ENCODE results near the gene ZNF439. TPM values are rescaled to one million over a fixed set of nuclear protein-coding genes. Genes with fewer than 3 reads are reported as not detected.
"Not testable (repeated sequence)": the region's sequence is repeated elsewhere in the genome, so short reads cannot be mapped to it uniquely, and the experiment has no call there.

The ZNF439 gene
- total RNA-seq, 1 experiment from 2014 or later, result not detected

- DNase-seq (ENCODE audit: low spot score), result no peak
Measured at GRCh38 chr19:11868188-11868587, 19.7 kb downstream of the ZNF439 start.

DNA sequence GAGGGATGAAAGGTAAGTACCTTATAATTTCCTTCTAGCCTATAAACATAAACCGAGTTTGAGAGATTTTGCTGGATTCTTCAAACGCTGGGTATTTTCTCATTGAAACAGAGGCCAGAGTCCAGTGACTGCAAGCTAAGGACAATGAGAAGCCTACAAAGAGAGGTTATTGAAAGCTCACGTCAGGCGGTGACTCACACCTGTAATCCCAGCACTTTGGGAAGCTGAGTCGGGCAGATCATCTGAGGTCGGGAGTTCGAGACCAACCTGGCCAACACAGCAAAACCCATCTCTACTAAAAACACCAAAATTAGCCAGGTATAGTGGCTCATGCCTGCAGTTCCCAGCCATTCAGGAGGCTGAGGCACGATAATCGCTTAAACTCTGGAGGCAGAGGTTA is 24.1 kb downstream of the ZNF439 start:
- DNase-seq (ENCODE audit: low spot score), result no peak

DNA sequence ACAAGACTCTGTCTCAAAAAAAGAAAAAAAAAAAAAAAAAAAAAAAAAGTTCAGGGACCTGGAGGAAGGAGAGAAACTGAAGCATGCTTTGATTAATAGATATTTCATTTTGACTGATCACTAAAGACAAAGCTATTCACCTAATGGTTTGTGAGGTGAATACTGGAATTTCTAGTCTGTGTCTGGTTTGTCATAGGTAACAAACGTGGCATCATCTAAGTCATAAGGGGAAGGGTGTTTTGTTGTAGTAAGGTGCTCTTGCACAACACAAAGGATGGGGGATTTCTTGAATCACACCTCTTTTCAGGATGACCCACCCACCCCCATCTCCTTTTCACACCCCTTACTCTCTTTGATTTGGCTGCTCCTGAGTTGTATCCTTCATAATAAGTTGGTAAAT is 25.2 kb downstream of the ZNF439 start:
- DNase-seq (ENCODE audit: low spot score), result no peak

- not testable (repeated sequence) for DNase-seq (ENCODE audit: low spot score)
Measured at GRCh38 chr19:11879687-11880266, 31.3 kb downstream of the ZNF439 start.

- no peak for DNase-seq (ENCODE audit: low spot score)
Measured at GRCh38 chr19:11880598-11880997, 32.1 kb downstream of the ZNF439 start.

DNA sequence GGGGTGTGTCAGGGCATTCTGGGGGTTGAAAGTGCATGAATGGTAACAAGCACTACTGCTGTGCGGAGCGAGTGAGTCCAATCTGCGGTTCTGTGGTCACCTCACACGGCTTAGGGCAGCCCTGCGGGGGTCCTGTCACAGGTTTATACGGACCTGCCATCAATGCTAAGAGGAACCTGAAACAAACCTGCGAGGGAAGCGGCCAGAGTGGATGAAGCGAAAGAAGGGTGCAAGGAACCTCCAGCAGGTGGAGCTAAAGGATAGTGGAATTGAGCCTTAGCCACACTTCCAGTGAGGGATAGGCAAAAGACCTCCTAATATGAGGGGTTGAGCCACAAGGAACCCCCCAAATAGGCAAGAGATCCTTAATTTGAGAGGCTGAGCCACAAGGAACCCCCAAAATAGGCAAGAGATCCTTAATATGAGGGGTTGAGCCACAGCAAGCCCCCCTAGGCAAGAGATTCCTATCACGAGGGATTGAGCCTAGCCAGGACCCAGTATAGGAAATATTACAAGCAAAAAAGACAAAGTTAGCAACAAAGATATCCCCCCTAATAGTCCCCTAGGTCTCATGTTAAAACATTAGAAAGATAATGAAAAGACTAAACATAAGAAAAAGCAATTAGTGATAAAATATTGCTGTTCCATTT is 32.8 kb downstream of the ZNF439 start:
- DNase-seq (ENCODE audit: low spot score), result peak; percentile 79

GRCh38 chr19:11882606-11883005 is 34.1 kb downstream of the ZNF439 start:
- no peak for DNase-seq (ENCODE audit: low spot score)

GRCh38 chr19:11887234-11887610 is 38.7 kb downstream of the ZNF439 start:
- no peak for DNase-seq (ENCODE audit: low spot score)

GRCh38 chr19:11887611-11888531 is 39.3 kb downstream of the ZNF439 start, which contains the start of gene ZNF69:
Gene ZNF69, plus strand, starts transcription at chr19:11887782. Its CDS starts 142 bp downstream, at chr19:11887924.
- peak; percentile 85 for DNase-seq (ENCODE audit: low spot score)

GRCh38 chr19:11889901-11890300 is 41.4 kb downstream of the ZNF439 start:
- DNase-seq (ENCODE audit: low spot score), result not testable (repeated sequence)

- no peak for DNase-seq (ENCODE audit: low spot score)
Measured at GRCh38 chr19:11890634-11891033, 42.1 kb downstream of the ZNF439 start.

GRCh38 chr19:11894851-11895250 is 46.3 kb downstream of the ZNF439 start:
- no peak for DNase-seq (ENCODE audit: low spot score)

- DNase-seq (ENCODE audit: low spot score), result no peak
Measured at GRCh38 chr19:11902228-11902627, 53.7 kb downstream of the ZNF439 start.

- DNase-seq (ENCODE audit: low spot score), result no peak
Measured at GRCh38 chr19:11905928-11906327, 57.4 kb downstream of the ZNF439 start.

DNA sequence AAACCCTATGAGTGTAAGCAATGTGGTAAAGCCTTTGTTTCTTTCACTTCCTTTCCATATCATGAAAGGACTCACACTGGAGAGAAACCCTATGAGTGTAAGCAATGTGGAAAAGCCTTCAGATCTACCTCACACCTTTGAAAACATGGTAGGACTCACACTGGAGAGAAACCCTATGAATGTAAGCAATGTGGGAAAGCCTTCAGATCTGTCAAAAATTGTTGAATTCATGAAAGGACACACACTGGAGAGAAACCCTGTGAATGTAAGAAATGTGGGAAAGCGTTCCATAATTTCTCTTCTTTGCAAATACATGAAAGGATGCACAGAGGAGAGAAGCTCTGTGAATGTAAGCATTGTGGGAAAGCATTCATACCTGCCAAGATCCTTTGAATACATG is 63.4 kb downstream of the ZNF439 start:
- DNase-seq (ENCODE audit: low spot score), result not testable (repeated sequence)

GRCh38 chr19:11914417-11915051 is 66.0 kb downstream of the ZNF439 start:
- DNase-seq (ENCODE audit: low spot score), result not testable (repeated sequence)

Other genes with a start within 250 kb of the ZNF439 start
- 3.6 and 6.1 TPM in 2 replicates for gene ZNF823, start 109.8 kb upstream of the ZNF439 start, total RNA-seq (2014; rRNA removed; shearing (Covaris generic))
- gene ZNF441, start 81.7 kb upstream of the ZNF439 start, total RNA-seq (2014; rRNA removed; shearing (Covaris generic)), result 1.1 and 3.7 TPM in 2 replicates
- not detected in 2 replicates for gene ZNF491, start 50.2 kb upstream of the ZNF439 start, total RNA-seq (2014; rRNA removed; shearing (Covaris generic))
- gene ZNF440, start 34.5 kb upstream of the ZNF439 start, total RNA-seq (2014; rRNA removed; shearing (Covaris generic)), result 9.1 and 12.7 TPM in 2 replicates
- 1.6 and 2.0 TPM in 2 replicates for gene ZNF69, start 39.1 kb downstream of the ZNF439 start, total RNA-seq (2014; rRNA removed; shearing (Covaris generic))
- 2.1 and 3.1 TPM in 2 replicates for gene ZNF700, start 76.4 kb downstream of the ZNF439 start, total RNA-seq (2014; rRNA removed; shearing (Covaris generic))
- gene ZNF763, start 116.3 kb downstream of the ZNF439 start, total RNA-seq (2014; rRNA removed; shearing (Covaris generic)), result 0.20 and 0.76 TPM in 2 replicates
- gene ZNF433, start 187.0 kb downstream of the ZNF439 start, total RNA-seq (2014; rRNA removed; shearing (Covaris generic)), result 0.21 and 0.79 TPM in 2 replicates
- gene ZNF878, start 204.2 kb downstream of the ZNF439 start, total RNA-seq (2014; rRNA removed; shearing (Covaris generic)), result 0.16 TPM in 1 of 2 replicates, not detected in the other
- 0.86 and 0.99 TPM in 2 replicates for gene ZNF844, start 216.0 kb downstream of the ZNF439 start, total RNA-seq (2014; rRNA removed; shearing (Covaris generic))

Measured in HT-29 (cell line).